PC-3 (cell line): ENCODE measurements around the gene CUTC. TPM values are rescaled to one million over a fixed set of nuclear protein-coding genes. Genes with fewer than 3 reads are reported as not detected.

Experiments used
- ATAC-seq: fragments of 200-7000 bp; cut with Tn5 transposase; 2 replicates; pipeline ENCODE4 v1.9.1; 2020; ENCODE audit warnings: mild to moderate bottlenecking, moderate library complexity
- BruUV-seq: library from RNA; stranded (reverse); fragments of 400-500 nt; replicated peaks from 2 replicates; lab custom pipeline; 2021; lab: Mats Ljungman, UMichigan
- CTCF ChIA-PET: fragments of 300-600 bp; sonication (Branson Sonifier 250); formaldehyde crosslinking; loops from one replicate; lab custom pipeline; 2022; ENCODE audit warnings: antibody characterized with exemption; lab: Charles Lee
- POLR2A ChIA-PET: fragments of 300-600 bp; sonication (Branson Sonifier 250); formaldehyde crosslinking; loops from one replicate; lab custom pipeline; 2022; ENCODE audit warnings: antibody characterized with exemption; ENCODE audit not compliant: unreplicated experiment; lab: Charles Lee
- DNase-seq: peaks from one replicate; pipeline ENCODE4 v3.0.0-alpha.2; 2015
- H2AFZ ChIP-seq: fragments of 300-600 bp; sonication (generic); 2 replicates; pipeline ENCODE4 v1.6.0; 2016; ENCODE audit warnings: antibody characterized with exemption, low read length
- H3F3A ChIP-seq: fragments of 300-600 bp; sonication (generic); one replicate; pipeline ENCODE4 v1.6.0; 2017; ENCODE audit warnings: antibody characterized with exemption, low read length, control low read depth, mild to moderate bottlenecking; ENCODE audit not compliant: unreplicated experiment
- H3K27ac ChIP-seq: fragments of 300-600 bp; sonication (generic); 2 replicates; pipeline ENCODE4 v1.5.1; 2016; ENCODE audit warnings: mild to moderate bottlenecking, low read length
- H3K27me3 ChIP-seq: fragments of 300-600 bp; sonication (generic); 2 replicates; pipeline ENCODE4 v1.6.1; 2016; ENCODE audit warnings: low read length, mixed read lengths
- H3K36me3 ChIP-seq: fragments of 300-600 bp; sonication (generic); 2 replicates; pipeline ENCODE4 v1.6.1; 2016; ENCODE audit warnings: low read depth, mixed run types, low read length, mixed read lengths
- H3K4me1 ChIP-seq: fragments of 300-600 bp; sonication (generic); 2 replicates; pipeline ENCODE4 v1.5.1; 2016; ENCODE audit warnings: low read length; ENCODE audit not compliant: insufficient read depth
- H3K4me2 ChIP-seq: fragments of 300-600 bp; sonication (generic); 2 replicates; pipeline ENCODE4 v1.6.0; 2016; ENCODE audit warnings: low read length
- H3K4me3 ChIP-seq: fragments of 300-600 bp; sonication (generic); 2 replicates; pipeline ENCODE4 v1.5.1; 2016; ENCODE audit warnings: mild to moderate bottlenecking, low read length, mixed read lengths
- H3K79me2 ChIP-seq: fragments of 300-600 bp; sonication (generic); 2 replicates; pipeline ENCODE4 v1.6.1; 2017; ENCODE audit warnings: low read length, mixed read lengths
- H3K9ac ChIP-seq: fragments of 300-600 bp; sonication (generic); 2 replicates; pipeline ENCODE4 v1.6.0; 2016; ENCODE audit warnings: mild to moderate bottlenecking, low read length
- H3K9me2 ChIP-seq: fragments of 300-600 bp; sonication (generic); replicated peaks from 2 replicates; pipeline ENCODE4 v1.6.1; 2016; ENCODE audit warnings: mixed run types, low read length, mixed read lengths
- H3K9me3 ChIP-seq: fragments of 300-600 bp; sonication (generic); 2 replicates; pipeline ENCODE4 v1.6.1; 2016; ENCODE audit warnings: low read length, mixed read lengths
- H4K20me1 ChIP-seq: fragments of 300-600 bp; sonication (generic); 2 replicates; pipeline ENCODE4 v1.6.1; 2016; ENCODE audit warnings: low read length, mixed read lengths
- EZH2 ChIP-seq: fragments of 300-600 bp; sonication (generic); IDR thresholded peaks from one replicate; pipeline ENCODE4 v1.6.1; 2017; ENCODE audit warnings: antibody characterized with exemption, mild to moderate bottlenecking, low read length; ENCODE audit not compliant: unreplicated experiment
- EZH2phosphoT487 ChIP-seq: fragments of 300-600 bp; sonication (generic); IDR thresholded peaks from 2 replicates; pipeline ENCODE4 v1.6.1; 2018; ENCODE audit warnings: mild to moderate bottlenecking, antibody characterized with exemption, low read length, borderline replicate concordance
- intact Hi-C: fragments of 100-400 bp; cut with micrococcal nuclease; formaldehyde crosslinking; loops from 2 replicates; pipeline ENCODE4 v1.9.0; 2023
- total RNA-seq: library from RNA; depleted of rRNA; stranded (reverse); fragments of >200 nt; gene quantifications from 2 replicates; pipeline ENCODE4 v1.2.3, GENCODE V29; 2014
- TF ChIP-seq, protein P1 (sequence below): fragments of 300-600 bp; sonication (generic); conservative IDR thresholded peaks from 2 replicates; pipeline ENCODE4 v1.5.1; 2017; ENCODE audit warnings: antibody characterized with exemption, low read depth, mild to moderate bottlenecking, low read length

CUTC gene
- total RNA-seq, 1 experiment from 2014 or later, result 10.2 TPM

DNA sequence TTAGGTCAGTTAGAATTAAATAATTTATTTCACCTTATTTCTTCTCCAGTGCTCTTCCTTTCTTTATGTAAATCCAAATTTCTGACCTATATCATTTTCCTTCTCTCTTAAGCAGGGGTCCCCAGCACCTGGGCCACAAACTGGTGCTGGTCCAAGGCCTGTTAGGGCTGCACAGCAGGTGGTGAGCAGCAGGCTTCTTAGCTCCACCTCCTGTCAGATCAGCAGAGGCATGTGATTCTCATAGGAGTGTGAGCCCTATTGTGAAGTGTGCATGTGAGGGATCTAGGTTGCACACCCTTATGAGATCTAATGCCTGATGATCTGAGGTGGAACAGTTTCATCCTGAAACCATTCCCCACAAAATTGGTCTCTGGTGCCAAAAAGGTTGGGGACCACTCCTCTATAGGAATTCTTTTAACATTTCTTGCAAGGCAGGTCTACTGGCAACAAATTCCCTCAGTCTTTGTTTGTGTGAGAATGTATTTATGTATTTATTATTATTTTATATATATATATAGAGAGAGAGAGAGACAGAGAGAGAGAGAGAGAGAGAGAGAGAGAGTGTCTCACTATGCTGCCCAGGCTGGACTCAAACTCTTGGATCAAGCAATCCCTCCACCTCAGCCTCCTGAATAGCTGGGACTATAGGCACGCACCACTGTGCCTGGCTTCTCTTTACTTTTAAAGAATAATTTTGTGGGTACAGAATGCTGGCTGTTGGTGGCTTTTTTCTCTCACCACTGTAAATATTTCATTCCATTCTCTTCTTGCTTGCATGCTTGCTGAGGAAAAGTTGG is 46.1 kb downstream of the CUTC start:
- no peaks in the 10 kb centered on the region for H3K36me3 ChIP-seq
- H2AFZ ChIP-seq, result no peak overlapping the region
- H3K27ac ChIP-seq, result peak overlapping the region; percentile 97
- H3K9ac ChIP-seq, result no peak overlapping the region
- CTCF ChIA-PET, result no interaction called here
- ATAC-seq (no peak), DNase-seq (no peak)
- H3K4me1 ChIP-seq, result peaks cover 59% of the 10 kb centered on the region
- intact Hi-C loops, result loop anchor here (5.0 kb wide), 2 partner anchors 36 to 54 kb away; no protein-coding TSS in a partner anchor
- peak overlapping the region; percentile 94; the same call in 1 of the 2 replicates for H3K4me2 ChIP-seq
- no peaks in the 10 kb centered on the region for H4K20me1 ChIP-seq
- H3F3A ChIP-seq, result peaks cover 12% of the 10 kb centered on the region
- no peak overlapping the region for H3K4me3 ChIP-seq
- no peaks in the 10 kb centered on the region for H3K27me3 ChIP-seq
- POLR2A ChIA-PET, result no interaction called here
- H3K79me2 ChIP-seq, result no peaks in the 10 kb centered on the region
- BruUV-seq, result no TSS peak
- TF ChIP-seq EZH2phosphoT487 (no peak), EZH2 (no peak)
- TF ChIP-seq, protein P1, sequence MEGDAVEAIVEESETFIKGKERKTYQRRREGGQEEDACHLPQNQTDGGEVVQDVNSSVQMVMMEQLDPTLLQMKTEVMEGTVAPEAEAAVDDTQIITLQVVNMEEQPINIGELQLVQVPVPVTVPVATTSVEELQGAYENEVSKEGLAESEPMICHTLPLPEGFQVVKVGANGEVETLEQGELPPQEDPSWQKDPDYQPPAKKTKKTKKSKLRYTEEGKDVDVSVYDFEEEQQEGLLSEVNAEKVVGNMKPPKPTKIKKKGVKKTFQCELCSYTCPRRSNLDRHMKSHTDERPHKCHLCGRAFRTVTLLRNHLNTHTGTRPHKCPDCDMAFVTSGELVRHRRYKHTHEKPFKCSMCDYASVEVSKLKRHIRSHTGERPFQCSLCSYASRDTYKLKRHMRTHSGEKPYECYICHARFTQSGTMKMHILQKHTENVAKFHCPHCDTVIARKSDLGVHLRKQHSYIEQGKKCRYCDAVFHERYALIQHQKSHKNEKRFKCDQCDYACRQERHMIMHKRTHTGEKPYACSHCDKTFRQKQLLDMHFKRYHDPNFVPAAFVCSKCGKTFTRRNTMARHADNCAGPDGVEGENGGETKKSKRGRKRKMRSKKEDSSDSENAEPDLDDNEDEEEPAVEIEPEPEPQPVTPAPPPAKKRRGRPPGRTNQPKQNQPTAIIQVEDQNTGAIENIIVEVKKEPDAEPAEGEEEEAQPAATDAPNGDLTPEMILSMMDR, result no peak
- no peaks in the 10 kb centered on the region for H3K9me2 ChIP-seq
- H3K9me3 ChIP-seq, result no peaks in the 10 kb centered on the region

DNA sequence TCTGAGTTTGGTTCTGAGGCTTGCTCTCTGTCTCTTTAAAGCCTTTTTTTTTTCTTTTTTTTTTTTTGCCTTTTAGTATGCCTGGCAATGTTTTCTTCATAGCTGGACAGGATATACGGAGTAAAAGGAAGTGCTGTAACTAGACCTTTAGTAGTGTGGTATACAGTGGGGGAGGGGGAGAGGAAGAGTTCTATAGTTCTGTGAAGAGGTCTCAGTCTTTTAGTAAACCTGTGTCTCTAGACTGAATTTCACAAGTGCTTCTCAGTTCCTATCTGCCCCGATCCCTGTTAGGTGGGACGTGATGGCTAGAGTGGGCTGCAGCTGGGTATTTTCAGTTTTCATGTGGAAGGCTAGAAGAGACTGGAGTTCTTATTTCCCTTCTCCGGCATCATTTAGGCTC is 47.3 kb downstream of the CUTC start:
- peak overlapping the region; percentile 60 for H3K4me3 ChIP-seq
- ChIA-PET POLR2A (no interaction called here), CTCF (interaction anchor here (0.5 kb wide), 1 partner anchor 187 kb away, joined by 5 read pairs; no protein-coding TSS in a partner anchor)
- no peaks in the 10 kb centered on the region for H3K9me2 ChIP-seq
- peaks cover 69% of the 10 kb centered on the region for H3K4me1 ChIP-seq
- peak overlapping the region; percentile 94 for H3K4me2 ChIP-seq
- H4K20me1 ChIP-seq, result no peaks in the 10 kb centered on the region
- H3K79me2 ChIP-seq, result no peaks in the 10 kb centered on the region
- BruUV-seq, result no TSS peak
- H3F3A ChIP-seq, result peaks cover 12% of the 10 kb centered on the region
- peak; percentile 65 for ATAC-seq
- H3K36me3 ChIP-seq, result no peaks in the 10 kb centered on the region
- intact Hi-C loops, result loop anchor here (5.0 kb wide), 2 partner anchors 37 to 53 kb away; no protein-coding TSS in a partner anchor
- H3K9ac ChIP-seq, result peak overlapping the region; percentile 68
- no peaks in the 10 kb centered on the region for H3K27me3 ChIP-seq
- peak; percentile 59 for DNase-seq
- TF ChIP-seq EZH2 (no peak), EZH2phosphoT487 (no peak)
- TF ChIP-seq, protein P1, result no peak
- H3K9me3 ChIP-seq, result no peaks in the 10 kb centered on the region
- H3K27ac ChIP-seq, result peak overlapping the region; percentile 97
- peak overlapping the region; percentile 53 for H2AFZ ChIP-seq
